Left ventricle myocardium superior (tissue), 1 donor: Measurements from ENCODE around the gene AUP1. TPM values are rescaled to one million over a fixed set of nuclear protein-coding genes. Genes with fewer than 3 reads are reported as not detected.

Experiments
- ATAC-seq: fragments of 200-7000 bp; cut with Tn5 transposase; one replicate; pipeline ENCODE4 v1.9.1; 2020; ENCODE audit warnings: mild to moderate bottlenecking, moderate library complexity
- DNase-seq: peaks from one replicate; pipeline ENCODE4 v3.0.0-alpha.2; 2020
- intact Hi-C: fragments of 100-400 bp; cut with micrococcal nuclease; formaldehyde crosslinking; loops from one replicate; pipeline ENCODE4 v1.11.0; 2022
- total RNA-seq: library from RNA; stranded (reverse); fragmentation: NEBNext Ultra II Directional; extraction: Animal tissue kit (Norgen Biotek cat#: 25700); gene quantifications from one replicate; pipeline ENCODE4 v1.2.1, GENCODE V29; 2021
- donor health status: DM: no; HTN: yes; CAD: no; lungs with severe emphysema.

The AUP1 gene
- total RNA-seq, 1 donor from 2014 or later, result 54.2 TPM

DNA sequence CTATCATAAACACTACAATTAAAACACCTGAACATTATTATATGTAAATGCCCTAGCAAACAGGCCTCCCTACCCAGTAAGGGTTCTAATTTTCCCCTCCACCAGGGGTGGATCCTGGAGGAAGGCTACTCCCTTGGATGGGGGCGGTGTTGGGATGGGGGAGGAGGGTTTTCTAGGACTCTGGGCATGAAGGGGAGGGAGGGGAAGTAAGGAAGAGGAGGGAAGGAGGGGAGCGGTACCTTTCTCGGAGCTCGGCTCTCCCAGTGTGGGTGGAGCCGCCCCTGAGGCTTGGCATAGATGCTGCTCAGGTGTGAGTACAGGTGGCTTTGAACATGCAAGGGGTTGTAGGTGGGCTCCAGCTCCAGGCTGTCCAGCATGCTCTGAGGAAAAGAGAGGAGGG lies 30.4 kb upstream of the AUP1 start:
- DNase-seq (no peak), ATAC-seq (no peak)
- intact Hi-C loops, result no loop called here

DNA sequence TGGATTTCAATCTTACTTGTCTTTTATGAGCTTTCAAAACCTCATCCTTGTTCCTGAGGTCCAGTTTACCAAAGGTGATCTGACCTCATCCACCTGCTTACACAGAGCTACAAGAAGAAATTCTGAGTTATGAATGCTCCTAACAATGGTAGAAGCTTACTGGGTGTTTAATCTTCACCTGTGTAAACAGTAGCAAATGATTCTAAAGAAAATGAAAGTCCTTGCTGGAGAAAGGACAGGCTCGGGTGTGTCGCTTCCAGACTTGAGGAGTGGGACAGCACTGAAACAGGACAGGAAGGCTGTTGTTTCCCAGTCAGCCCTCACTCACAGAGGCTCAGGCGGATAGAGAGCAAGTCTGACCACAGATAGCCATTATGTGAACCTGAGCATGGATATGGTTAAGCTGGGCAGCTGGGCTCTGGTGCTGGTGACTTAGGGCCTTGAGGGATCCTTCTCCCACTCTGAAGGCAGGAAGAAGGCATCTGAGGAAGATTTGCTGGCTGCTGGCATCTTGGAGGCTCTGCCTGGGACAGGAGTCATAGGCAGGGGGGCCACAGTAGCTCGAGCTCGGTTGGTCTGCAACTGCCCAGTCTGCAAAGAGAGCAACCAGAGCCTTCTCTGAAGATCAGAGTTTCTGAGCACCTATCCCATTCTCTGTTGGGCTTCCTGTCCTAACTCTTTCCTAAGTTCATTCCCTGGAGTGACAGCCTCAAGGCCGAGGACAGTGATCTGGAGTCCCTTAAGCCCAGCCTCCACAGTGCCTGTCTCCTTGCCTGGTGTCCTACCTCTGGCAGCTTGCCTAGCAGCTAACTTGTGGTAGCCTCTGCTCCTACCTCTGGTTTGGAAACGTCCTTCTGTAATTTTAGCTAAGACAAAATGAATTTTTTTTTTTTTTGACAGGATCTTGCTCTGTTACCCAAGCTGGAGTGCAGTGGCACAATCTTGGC lies 29.1 kb upstream of the AUP1 start:
- intact Hi-C loops, result no loop called here

DNA sequence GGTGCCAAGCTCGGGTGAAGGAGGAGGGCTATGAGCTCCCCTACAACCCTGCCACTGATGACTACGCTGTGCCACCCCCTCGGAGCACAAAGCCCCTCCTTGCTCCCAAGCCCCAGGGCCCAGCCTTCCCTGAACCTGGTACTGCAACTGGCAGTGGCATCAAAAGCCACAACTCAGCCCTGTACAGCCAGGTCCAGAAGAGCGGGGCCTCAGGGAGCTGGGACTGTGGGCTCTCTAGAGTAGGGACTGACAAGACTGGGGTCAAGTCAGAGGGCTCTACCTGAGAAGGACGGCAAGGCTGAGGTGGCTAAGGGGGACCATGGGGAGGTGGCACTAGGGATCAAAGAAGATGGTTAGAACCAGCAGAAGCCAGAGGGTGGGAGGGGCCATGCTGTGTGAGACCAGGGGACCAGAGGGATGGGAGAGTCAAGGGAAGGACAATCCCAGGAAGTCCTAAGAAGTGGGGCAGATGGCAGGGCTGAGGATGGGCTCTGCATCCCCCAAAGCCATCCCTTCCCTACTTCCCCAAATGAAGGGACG lies 27.4 kb upstream of the AUP1 start:
- DNase-seq, result no peak
- no peak for ATAC-seq
- intact Hi-C loops, result no loop called here

More for the DNA sequence above, 29.1 kb upstream of the AUP1 start:
- ATAC-seq (no peak), DNase-seq (no peak)

DNA sequence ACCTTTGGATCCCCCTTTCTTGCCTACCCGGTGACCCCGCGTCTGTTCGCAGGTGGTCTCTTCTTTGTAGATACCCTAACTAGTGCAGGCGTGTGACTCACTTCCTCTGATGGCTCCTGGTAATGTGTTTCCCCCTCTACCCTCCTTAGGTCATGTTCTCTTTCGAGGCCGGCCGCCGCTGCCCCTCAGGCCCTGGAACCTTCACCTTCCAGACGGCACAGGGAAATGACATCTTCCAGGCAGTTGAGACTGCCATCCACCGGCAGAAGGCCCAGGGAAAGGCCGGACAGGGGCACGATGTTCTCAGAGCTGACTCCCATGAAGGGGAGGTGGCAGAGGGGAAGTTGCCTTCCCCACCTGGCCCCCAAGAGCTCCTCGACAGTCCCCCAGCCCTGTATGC lies 26.7 kb upstream of the AUP1 start:
- DNase-seq (no peak), ATAC-seq (no peak)
- intact Hi-C loops, result no loop called here

DNA sequence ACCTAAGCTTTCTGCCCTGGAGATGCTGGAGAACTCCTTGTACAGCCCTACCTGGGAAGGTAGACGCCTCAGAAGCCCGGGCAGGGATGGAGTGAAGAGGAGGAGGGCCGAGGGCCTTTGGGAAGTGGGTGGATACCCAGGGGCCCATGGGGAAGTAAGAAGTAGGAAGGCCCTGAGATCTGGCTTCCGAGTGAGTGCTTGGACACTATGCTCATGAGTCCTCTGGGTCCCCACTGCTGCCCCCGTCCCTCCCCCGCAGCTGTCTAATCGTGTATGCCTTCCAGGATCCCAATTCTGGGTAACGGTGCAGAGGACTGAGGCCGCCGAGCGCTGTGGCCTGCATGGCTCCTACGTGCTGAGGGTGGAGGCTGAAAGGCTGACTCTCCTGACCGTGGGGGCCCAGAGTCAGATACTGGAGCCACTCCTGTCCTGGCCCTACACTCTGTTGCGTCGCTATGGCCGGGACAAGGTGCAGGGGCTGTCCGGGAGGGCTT lies 26.2 kb upstream of the AUP1 start:
- intact Hi-C loops, result no loop called here
- ATAC-seq, result no peak
- DNase-seq, result peak; percentile 40

DNA sequence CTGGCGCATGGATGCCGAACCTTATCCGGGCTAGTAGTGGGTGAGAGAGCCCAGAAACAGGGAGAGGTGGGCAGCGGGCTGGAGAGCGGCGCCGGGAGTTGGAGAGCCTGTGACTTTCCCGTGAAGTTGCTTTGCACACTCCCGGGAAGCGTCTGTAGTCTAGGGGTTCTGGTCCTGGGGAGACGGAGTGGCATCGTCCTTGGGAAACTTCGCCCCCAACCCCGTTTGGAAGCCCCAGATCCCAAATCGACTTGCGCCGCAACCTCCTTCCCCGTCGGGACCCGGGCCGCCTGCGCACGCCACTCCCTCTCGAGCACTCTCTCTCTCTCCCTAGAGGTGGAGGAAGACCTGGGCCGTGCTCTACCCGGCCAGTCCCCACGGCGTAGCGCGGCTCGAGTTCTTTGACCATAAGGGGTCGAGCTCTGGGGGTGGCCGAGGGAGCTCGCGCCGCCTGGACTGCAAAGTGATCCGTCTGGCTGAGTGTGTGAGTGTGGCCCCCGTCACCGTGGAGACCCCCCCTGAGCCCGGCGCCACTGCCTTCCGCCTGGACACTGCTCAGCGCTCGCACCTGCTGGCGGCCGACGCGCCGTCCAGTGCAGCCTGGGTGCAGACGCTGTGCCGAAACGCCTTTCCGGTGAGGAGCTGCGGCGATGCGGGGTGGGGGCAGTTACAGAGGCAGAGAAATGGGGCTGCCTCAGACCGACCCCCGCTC lies 25.5 kb upstream of the AUP1 start:
- ATAC-seq (peak; percentile 39), DNase-seq (peak; percentile 61)
- intact Hi-C loops, result no loop called here

DNA sequence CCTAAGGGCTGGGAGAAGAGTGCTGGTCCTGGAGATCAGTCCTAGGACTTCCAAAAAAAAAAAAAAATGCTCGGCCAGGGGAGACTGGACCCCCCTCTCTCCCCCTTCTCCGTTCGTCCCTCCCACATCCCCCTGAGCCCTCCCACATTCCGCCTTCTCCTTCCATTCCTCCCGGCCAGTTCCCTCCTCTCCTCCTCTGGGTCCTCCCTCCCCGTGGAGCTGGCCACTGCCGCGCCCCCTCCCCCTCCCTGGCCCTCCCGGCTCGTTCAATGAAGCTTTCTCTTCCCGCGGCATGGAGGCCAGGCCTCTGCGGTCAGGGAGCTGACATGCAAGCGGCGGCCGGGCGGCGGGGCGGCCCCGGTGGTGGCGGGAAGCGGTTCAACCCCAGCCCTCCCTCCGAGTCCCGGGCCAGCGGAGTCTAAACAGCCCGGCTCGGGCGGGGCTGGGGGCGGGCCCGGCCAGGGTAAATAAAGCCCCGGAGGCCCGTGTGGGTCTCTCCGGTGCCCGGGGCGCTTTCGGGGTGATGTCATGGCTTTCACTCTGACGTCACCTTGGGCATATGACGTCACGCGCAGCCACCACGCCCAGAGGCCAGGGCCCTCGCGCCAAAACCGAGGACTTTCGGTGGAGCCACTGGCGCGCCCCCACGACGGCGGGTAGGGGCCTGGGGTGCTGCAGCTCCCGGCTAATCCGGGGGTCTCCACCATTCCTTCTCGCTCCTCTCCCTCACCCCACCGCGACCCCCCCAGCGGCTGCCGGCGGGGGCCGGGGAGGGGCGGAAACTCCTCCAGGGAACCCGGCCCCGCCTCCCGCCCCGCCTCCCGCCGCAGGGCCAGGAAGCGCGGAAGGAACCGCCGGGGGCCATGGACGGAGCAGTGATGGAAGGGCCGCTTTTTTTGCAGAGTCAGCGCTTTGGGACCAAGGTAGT lies 24.6 kb upstream of the AUP1 start, which contains the start of the genes DOK1 and LOXL3:
DOK1 (plus strand) TSS at position 829 of the 928 bp plus-strand sequence; CDS start at position 864, 35 bp downstream.
LOXL3 (minus strand) TSS at position 51 of the 928 bp plus-strand sequence. CDS start 1,308 bp downstream, outside the sequence.
- peak; percentile 89 for ATAC-seq
- peak; percentile 94 for DNase-seq
- intact Hi-C loops, result no loop called here

DNA sequence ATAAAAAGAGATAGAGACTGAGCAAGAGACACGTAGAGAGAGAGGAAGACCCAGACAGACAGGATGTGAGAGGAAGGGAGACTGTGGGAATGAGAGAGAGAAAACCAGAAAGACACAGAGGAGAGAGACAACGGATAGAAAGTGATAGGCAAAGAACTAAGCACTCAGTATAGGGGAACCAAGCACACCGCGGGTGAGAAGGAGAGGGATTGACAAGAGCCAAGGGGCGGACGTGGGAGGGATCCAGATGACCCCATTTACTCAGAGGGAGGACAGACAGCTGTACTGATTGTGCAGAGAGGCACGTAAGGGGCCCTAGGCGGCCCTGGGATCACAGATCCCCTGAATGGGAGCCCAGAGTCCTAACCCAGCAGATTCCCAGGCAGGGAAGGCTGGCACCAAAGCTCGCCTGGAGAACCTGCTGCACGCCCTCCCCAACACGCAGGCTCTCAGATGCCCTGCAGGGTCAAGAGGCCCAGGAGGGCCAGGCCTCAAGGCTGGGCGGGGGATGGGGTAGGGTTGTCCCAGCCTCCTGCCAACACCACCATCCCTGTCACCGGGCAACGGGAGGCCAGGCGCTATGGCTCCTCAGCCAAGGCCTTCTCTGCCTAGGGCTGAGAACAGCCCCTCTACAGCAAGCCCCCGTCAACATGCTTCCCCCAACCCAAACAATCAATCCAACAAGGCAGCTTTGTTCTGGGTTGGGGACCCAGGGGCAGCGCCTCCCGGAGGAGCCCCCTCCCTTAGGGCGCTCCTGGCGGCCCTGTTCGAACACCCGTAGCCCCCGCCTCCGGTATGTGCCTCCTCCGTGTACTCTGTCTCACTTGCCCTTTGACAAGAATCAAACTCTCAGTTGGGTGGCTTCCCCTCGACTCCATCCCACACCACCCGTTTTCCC lies 23.7 kb upstream of the AUP1 start:
- ATAC-seq (peak; percentile 3), DNase-seq (peak; percentile 45)
- intact Hi-C loops, result no loop called here

DNA sequence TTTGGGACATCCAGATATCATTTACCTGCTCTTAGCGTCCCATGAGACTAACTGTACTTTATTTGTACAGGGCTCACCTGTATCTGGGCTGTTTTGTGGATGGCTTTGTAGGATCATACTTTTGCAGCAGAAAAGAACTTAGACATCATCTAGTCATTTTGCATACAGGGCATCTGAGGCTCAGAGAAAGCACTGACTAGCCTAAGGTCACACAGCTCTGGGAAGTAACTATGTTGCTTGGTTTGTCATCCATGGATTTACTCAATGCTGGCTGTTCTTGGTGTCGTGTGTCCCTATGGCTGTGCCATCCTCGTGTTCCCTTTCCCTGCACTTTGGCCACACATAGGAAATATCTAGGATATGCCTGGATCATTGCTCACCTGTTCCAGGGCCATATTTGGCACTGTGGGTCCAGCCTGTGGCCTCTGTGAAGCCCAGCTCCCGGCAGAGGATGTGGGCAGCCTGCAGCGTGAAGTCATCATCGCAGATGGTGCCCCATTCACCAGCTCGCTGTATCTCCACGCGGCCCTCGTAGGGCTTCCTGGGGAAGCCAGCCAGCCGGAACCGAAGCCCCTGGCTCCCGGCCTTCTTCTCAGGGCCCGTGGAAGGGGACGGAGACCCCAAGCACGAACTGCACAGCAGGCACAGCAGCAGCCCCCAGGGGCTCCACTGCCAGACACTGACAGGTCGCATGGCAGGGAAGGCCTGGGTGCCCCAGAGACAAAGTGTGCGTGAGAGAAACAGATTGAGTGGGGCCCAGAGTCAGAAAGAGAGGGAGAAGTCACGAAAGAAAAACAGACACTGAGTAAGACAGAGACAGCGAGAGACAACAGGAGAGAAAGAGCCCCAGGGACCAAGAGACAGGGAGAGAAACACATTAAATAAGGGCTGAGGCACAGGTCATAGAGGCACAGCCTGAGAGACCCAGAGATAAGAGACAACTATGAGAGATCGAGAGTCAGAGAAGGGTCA lies 22.7 kb upstream of the AUP1 start:
- DNase-seq, result no peak
- no peak for ATAC-seq
- intact Hi-C loops, result no loop called here

DNA sequence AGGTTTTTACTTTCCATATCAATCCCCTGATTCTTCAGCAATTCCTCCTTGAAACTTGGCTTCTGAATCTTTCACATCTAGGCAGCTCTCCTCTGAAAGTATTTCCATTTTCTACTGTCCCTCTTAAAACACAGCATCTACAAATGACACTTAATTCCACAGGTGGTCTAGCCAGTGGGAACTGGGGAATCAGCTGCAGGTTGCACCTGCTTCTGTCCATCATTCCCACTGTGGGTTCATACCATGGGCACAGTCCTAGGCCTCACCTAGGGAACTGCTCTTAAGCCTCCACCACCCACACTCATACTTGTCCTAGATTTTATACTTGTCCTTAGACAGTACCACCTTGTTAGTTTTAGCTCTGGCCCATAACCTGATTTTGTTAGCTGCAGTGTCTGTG lies 22.0 kb upstream of the AUP1 start:
- intact Hi-C loops, result no loop called here
- DNase-seq (no peak), ATAC-seq (no peak)

DNA sequence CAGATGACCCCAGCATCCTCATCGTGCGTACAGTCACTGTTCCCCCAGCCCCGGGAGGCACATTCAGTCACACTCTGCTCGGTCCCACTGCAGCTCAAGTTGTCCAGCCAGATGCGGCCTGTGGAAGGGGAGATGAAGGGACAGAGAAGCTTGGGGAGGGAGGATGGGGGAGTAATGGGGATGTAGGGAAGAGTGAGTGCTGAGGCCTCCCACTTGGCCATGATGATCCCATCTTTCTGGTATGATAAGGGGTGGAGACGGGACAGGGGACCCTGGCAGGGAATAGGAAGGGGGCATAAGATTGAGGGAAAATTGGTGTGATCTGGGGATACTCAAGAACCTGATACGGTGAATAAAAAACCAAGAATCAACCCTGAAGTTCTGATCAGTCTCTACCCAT lies 20.7 kb upstream of the AUP1 start:
- DNase-seq, result no peak
- ATAC-seq, result no peak
- intact Hi-C loops, result no loop called here

DNA sequence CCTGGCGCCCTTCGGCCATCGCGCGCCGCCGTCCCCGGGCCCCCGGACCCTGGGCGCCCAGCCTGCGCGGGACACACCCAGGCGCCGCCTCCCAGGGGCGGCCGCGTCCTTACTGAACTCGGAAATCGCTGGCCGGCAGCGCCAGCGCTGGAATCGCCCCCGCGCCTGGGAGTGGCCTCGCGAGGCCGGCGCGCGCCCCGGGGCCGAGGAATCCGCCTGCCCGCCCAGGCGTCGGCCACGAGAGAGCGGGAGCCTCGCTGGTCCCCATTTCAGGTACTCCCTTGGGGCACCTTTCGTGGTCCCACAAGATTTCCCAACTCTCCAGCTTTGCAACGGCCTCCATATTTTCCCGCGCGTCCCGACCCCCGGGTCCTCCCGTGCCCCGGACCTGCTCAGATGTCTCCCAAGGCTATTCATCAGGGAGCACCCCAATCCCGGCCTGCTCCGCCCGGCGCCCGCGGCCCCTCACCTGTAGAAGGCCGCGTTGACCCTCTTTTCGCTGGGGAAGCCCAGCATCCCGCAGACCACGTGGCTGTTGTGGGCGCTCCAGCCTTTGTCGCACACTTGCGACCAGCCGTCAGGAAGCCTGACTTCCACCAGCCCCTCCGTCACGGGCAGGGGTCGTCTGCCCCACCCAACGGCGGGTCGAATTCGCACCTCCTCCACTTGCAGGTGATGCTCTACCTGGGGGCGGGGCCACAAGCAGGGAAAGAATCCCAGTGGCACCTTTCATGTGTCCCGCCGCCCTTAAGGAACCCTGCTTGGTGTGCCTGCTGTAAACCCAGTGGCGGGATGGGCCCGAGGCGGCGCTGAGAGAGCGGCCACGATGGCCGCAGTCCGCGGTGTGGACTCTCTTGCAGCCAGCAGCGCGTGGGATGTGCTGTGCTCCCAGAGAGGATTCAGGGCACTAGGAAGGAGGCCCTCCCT lies 19.7 kb upstream of the AUP1 start:
- ATAC-seq (peak; percentile 89), DNase-seq (peak; percentile 88)
- intact Hi-C loops, result no loop called here

DNA sequence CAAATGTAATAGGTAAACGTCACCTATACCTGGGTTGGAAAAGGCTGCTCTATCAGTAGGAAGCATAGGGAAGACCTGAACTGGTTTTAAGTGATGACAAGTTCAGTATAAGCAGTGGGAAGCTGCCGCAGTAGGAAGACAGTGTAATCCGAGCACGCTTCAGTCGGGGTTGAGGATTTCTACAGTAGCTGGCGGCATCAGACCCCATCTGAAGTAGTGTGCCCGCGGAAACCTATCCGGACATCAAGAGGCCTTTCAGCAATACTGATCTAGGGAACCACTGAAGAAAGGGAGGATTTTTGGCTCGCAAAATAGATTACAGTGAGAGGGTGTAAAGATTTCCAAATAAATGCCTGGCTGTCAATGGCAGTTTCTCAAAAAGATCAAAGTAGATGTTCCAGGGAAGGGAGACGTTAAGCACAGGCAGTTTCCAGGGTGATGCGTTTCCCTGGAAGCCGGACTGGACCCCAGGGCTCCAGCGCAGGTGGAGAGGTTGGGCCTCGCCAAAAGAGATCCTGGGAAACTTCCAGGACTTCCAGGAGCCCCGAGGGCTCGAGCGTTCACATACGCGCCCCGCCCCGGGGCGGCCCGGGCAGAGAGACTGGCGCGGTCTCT lies 18.9 kb upstream of the AUP1 start:
- ATAC-seq (peak; percentile 6), DNase-seq (no peak)
- intact Hi-C loops, result no loop called here

DNA sequence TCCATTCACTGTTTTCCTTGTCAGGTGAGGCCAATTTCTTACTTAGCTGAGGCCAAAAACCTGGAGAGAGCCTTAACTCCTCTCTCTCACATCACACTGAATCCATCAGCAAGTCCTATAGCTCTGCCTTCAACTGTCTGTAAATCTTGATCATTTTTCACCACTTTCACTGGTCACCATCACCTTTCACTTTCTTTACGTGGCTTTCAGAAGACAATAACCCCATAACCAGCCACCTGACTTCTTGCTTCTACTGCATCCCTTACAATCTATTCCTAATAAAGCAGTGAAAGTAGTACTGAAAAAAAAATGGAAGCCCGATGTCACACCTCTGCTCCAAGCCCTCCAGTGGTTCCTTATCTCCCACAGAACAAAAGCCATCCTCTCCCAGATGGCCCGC lies 16.5 kb upstream of the AUP1 start:
- intact Hi-C loops, result no loop called here
- DNase-seq, result no peak
- no peak for ATAC-seq

DNA sequence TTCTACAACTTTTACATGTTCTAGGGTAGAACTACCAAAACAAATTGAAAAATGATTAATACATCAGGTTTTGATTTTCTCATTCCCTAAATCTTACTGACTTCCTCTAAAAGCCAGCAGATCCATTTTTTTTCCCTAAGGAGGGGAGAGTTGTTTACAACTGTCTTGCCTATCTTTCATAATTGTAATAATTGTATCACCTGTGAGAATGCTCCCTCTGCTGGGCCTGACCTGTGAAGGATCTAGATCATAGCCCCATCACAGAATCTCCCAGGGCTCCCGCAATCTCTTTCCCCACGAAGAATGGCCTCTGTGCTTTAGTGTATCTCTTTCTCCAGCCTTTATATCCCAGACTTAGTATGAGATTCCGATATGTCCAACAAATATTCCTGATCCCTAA lies 15.1 kb upstream of the AUP1 start:
- intact Hi-C loops, result no loop called here
- no peak for ATAC-seq
- no peak for DNase-seq
